Measurements from ENCODE around the gene ATF7IP.
"Not testable (repeated sequence)": the region's sequence is repeated elsewhere in the genome, so short reads cannot be mapped to it uniquely, and the experiment has no call there.

Gene ATF7IP, protein sequence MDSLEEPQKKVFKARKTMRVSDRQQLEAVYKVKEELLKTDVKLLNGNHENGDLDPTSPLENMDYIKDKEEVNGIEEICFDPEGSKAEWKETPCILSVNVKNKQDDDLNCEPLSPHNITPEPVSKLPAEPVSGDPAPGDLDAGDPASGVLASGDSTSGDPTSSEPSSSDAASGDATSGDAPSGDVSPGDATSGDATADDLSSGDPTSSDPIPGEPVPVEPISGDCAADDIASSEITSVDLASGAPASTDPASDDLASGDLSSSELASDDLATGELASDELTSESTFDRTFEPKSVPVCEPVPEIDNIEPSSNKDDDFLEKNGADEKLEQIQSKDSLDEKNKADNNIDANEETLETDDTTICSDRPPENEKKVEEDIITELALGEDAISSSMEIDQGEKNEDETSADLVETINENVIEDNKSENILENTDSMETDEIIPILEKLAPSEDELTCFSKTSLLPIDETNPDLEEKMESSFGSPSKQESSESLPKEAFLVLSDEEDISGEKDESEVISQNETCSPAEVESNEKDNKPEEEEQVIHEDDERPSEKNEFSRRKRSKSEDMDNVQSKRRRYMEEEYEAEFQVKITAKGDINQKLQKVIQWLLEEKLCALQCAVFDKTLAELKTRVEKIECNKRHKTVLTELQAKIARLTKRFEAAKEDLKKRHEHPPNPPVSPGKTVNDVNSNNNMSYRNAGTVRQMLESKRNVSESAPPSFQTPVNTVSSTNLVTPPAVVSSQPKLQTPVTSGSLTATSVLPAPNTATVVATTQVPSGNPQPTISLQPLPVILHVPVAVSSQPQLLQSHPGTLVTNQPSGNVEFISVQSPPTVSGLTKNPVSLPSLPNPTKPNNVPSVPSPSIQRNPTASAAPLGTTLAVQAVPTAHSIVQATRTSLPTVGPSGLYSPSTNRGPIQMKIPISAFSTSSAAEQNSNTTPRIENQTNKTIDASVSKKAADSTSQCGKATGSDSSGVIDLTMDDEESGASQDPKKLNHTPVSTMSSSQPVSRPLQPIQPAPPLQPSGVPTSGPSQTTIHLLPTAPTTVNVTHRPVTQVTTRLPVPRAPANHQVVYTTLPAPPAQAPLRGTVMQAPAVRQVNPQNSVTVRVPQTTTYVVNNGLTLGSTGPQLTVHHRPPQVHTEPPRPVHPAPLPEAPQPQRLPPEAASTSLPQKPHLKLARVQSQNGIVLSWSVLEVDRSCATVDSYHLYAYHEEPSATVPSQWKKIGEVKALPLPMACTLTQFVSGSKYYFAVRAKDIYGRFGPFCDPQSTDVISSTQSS

GRCh38 chr12:14365294-14366208, at the start of gene ATF7IP:
TSS of gene ATF7IP (plus strand) at chr12:14365682. CDS start at chr12:14423916, 58,234 bp downstream.
- DNase-seq: peak; percentile 87 to 91 (median 90)

DNA sequence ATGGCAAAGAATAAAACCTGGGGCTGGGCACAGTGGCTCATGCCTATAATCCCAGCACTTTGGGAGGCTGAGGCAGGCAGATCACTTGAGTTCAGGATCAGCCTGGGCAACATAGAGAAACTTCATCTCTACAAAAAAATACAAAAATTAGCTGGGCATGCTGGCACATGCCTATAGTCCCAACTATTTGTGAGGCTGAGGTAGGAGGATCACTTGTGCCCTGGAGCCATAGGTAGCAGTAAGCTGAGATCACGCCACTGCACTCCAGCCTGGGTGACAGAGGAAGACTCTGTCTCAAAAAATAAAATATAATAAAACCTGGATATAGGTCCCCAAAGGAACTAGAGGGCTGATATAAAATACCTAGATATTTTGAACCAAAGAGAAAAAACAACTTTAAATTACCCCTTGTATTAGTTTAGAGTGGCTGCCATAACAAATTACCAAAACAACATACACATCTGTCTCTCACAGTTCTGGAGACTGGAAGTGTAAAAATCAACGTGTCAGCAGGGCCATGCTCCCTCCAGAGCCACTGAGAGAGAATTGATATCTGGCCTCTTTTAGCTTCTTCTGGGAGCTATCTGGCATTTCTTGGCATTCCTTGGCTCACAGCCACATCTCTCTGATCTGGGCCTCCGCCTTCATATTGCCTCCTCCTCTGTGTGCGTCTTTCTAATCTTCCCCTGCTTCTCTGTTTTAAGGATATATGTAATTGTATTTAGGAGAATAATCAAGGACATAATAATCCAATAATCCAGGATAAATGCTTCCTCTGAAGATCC, 47.9 kb upstream of the ATF7IP start:
- DNase-seq: no peak

DNA sequence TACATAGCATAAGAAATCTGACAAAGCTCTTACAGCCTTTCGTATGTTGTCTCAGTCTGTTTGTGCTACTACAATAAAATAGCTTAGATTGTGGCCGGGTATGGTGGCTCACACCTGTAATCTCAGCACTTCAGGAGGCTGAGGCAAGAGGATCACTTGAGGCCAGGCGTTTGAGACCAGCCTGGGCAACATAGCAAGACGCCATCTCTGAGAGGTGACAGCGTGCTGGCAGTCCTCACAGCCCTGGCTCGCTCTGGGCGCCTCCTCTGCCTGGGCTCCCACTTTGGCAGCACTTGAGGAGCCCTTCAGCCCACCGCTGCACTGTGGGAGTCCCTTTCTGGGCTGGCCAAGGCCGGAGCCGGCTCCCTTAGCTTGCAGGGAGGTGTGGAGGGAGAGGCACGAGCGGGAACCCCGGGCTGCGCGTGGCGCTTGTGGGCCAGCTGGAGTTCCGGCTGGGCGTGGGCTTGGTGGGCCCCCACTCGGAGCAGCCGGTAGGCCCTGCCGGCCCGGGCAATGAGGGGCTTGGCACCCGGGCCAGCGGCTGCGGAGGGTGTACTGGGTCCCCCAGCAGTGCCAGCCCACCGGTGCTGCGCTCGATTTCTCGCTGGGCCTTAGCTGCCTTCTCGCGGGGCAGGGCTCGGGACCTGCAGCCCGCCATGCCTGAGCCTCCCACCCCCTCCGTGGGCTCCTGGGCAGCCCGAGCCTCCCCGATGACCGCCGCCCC, 45.6 kb upstream of the ATF7IP start:
- DNase-seq: not testable (repeated sequence)

- DNase-seq: no peak
Observed at GRCh38 chr12:14322403-14322802, 43.1 kb upstream of the ATF7IP start.

- DNase-seq: no peak
Observed at GRCh38 chr12:14325716-14326343, 39.7 kb upstream of the ATF7IP start.

GRCh38 chr12:14326699-14327098, 38.8 kb upstream of the ATF7IP start:
- no peak for DNase-seq

- no peak for DNase-seq
Observed at GRCh38 chr12:14327711-14328110, 37.8 kb upstream of the ATF7IP start.

- no peak for DNase-seq
Observed at GRCh38 chr12:14332482-14332881, 33.0 kb upstream of the ATF7IP start.

- no peak for DNase-seq
Observed at GRCh38 chr12:14340371-14340770, 25.1 kb upstream of the ATF7IP start.

DNA sequence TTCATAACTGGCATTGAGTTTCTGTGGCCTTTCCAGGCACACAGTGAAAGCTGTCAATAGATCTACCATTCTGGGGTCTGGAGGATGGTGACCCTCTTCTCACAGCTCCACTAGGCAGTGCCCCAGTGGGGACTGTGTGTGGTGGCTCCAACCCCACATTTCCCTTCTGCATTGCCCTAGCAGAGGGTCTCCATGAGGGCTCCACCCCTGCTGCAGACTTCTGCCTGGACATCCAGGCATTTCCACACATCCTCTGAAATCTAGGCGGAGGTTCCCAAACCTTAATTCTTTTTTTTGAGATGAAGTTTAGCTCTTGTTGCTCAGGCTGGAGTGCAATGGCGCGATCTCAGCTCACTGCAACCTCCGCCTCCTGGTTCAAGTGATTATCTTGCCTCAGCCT, 14.0 kb upstream of the ATF7IP start:
- not testable (repeated sequence) for DNase-seq

- DNase-seq: not testable (repeated sequence)
Observed at GRCh38 chr12:14352066-14352465, 13.4 kb upstream of the ATF7IP start.

- not testable (repeated sequence) for DNase-seq
Observed at GRCh38 chr12:14354665-14355064, 10.8 kb upstream of the ATF7IP start.

DNA sequence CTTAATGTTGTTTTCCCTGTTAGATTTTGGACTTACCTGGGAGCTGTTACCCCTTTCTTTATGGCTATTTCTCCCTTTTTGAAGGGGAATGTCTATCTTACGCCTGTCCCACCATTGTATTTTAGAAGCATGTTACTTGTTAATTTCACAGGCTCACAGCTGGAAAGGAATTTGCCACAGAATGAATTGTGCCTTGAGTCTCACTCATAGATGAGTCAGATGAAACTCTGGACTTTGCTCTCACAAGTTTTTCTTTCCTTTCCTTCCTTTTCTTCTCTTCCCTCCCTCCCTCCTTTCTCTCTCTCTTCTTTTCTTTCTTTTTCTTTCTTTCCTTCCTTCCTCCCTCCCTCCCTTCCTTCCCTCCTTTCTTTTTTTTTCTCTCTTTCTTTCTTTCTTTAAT, 9.3 kb upstream of the ATF7IP start:
- DNase-seq: no peak

DNA sequence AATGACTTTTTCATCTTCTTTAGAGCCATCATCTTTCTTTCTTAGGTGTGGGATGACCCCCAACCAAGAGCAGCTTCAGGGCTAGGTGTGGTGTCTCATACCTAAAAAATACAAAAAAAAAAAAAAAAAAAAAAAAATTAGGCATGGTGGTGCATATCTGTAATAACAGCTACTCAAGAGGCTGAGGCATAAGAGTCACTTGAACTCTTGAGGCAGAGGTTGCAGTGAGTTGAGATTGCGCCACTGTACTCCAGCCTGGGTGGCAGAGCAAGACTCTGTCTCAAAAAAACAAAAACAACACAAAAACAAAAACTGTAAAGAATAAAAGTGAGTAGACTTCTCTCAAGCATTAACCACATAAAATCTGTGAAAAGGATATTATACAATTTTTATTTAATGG, 8.0 kb upstream of the ATF7IP start:
- no peak for DNase-seq

GRCh38 chr12:14362352-14362751, 3.1 kb upstream of the ATF7IP start:
- DNase-seq: no peak

DNA sequence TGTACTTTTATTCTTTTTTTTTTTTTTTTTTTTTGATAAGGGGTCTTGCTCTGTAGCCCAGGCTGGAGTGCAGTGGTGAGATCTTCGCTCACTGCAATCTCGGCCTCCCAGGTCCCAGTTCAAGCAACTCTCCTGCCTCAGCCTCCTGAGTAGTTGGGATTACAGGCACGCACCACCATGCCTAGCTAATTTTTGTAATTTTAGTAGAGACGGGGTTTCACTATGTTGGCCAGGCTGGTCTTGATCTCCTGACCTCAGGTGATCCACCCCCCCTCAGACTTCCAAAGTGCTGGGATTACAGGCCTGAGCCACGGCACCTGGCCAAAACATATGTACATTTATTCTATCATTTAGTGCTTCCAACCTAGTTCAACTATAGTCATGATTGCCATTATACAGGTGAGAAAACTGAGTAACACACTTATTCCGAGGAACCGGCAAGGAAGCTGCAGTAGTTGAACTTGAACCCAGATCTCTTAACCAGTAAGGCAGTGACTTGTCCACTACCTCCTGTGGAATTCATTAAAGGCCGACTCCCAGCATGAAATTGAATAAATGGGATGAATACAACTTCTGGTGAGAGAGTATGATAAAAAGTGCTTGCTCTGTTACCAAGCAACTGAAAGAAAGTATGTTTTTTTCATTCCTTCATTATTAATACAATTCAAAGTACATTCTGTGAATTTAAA, 755 bp upstream of the ATF7IP start:
- DNase-seq: no peak

DNA sequence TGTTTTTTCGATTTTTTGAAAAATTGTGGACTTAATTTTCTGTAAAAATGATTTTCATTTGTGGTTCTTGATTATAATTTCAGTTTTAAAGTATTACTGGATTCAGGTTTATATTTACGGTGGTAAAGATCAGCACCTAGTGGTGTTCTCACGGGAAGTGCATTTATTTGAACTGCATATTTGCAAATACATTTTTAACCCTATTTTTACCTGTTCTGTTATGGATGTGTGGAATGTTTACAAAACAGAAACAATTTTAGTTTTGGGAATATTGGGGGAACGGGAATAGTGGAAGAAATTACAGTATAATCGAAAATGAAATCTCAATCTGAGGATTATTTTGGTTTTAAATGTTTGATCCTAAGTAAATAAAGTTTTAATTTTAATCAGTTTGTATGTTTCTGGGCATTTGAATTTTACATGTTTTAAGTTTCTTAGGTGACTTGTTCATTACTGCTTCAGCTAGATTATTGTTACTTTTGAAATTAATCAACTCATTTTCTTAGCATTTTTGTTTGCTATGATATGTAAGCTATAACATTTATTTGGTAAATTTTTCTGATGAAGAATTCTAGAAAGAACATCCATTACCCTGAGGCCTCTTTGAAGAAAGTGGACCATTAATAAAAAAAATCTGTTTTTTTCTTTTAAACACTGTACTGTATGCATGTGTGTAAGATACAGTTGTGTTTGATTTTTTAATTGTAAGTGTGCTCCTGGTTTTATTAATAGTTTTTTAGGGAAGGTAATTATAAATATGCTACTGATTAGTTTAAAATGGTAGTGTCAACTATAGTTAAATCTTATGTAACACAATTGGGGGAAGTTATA, 942 bp downstream of the ATF7IP start:
- no peak for DNase-seq

- DNase-seq: no peak
Observed at GRCh38 chr12:14367040-14367661, 1.7 kb downstream of the ATF7IP start.

Data from activated naive CD4-positive, alpha-beta T cell (primary cell).